ENCODE data around the gene SLC4A11.
"Not testable (repeated sequence)": the region's sequence is repeated elsewhere in the genome, so short reads cannot be mapped to it uniquely, and the experiment has no call there.

Gene SLC4A11

GRCh38 chr20:3227506-3227905 is 11.5 kb downstream of the SLC4A11 start:
- FAIRE-seq, result no peak

- no peak for FAIRE-seq
These were observed 12.1 kb downstream of the SLC4A11 start for GRCh38 chr20:3226864-3227263.

GRCh38 chr20:3226093-3226492 is 12.9 kb downstream of the SLC4A11 start:
- no peak for FAIRE-seq

- no peak for FAIRE-seq
These were observed 14.1 kb downstream of the SLC4A11 start for GRCh38 chr20:3224681-3225421.

- FAIRE-seq, result no peak
These were observed 14.9 kb downstream of the SLC4A11 start for GRCh38 chr20:3223994-3224680.

GRCh38 chr20:3223651-3223993 is 15.4 kb downstream of the SLC4A11 start:
- no peak for FAIRE-seq

GRCh38 chr20:3222635-3223600 is 16.1 kb downstream of the SLC4A11 start:
- no peak for FAIRE-seq

- FAIRE-seq, result no peak
These were observed 17.4 kb downstream of the SLC4A11 start for GRCh38 chr20:3221398-3222226.

- no peak for FAIRE-seq
These were observed 20.5 kb downstream of the SLC4A11 start for GRCh38 chr20:3218307-3218988.

GRCh38 chr20:3215359-3215917 is 23.6 kb downstream of the SLC4A11 start:
- FAIRE-seq, result not testable (repeated sequence)

GRCh38 chr20:3213226-3213625 is 25.8 kb downstream of the SLC4A11 start:
- FAIRE-seq, result no peak

- no peak for FAIRE-seq
These were observed 28.6 kb downstream of the SLC4A11 start for GRCh38 chr20:3210346-3210745.

- no peak for FAIRE-seq
These were observed 29.1 kb downstream of the SLC4A11 start for GRCh38 chr20:3209946-3210317.

- FAIRE-seq, result no peak
These were observed 29.6 kb downstream of the SLC4A11 start, which contains the start of gene ITPA for GRCh38 chr20:3209257-3209945. Gene ITPA (plus strand): TSS chr20:3209498. CDS start chr20:3209552, 54 bp downstream.

GRCh38 chr20:3208786-3209256 is 30.2 kb downstream of the SLC4A11 start:
- FAIRE-seq, result no peak

- peak; percentile 8 for FAIRE-seq
These were observed 34.7 kb downstream of the SLC4A11 start, which contains the start of gene DDRGK1 for GRCh38 chr20:3204124-3204794. Gene DDRGK1 (minus strand): TSS chr20:3204682. CDS start chr20:3204627, 55 bp downstream.

- FAIRE-seq, result no peak
These were observed 35.5 kb downstream of the SLC4A11 start for GRCh38 chr20:3203315-3204123.

GRCh38 chr20:3202965-3203314 is 36.0 kb downstream of the SLC4A11 start:
- FAIRE-seq, result no peak
